IMR-90 (cell line): ENCODE data around the gene MT1A. TPM values are rescaled to one million over a fixed set of nuclear protein-coding genes. Genes with fewer than 3 reads are reported as not detected.
A peak's percentile ranks its signal among the peaks of the same experiment; 100 is the strongest.

Experiments used
- ATAC-seq: fragments of 200-7000 bp; cut with Tn5 transposase; 2 replicates; pipeline ENCODE4 v1.9.1; 2020; ENCODE audit warnings: low read depth, mild to moderate bottlenecking, moderate library complexity
- BruUV-seq: library from RNA; stranded (reverse); fragments of 400-500 nt; replicated peaks from 2 replicates; lab custom pipeline; 2021; lab: Mats Ljungman, UMichigan
- CTCF ChIA-PET: fragments of 300-600 bp; formaldehyde crosslinking; extraction: SDS; loops from one replicate; lab custom pipeline; 2021; ENCODE audit warnings: antibody characterized with exemption; lab: Yijun Ruan, JAX
- POLR2A ChIA-PET: fragments of 300-600 bp; sonication (Branson Sonifier 250); formaldehyde crosslinking; loops from one replicate; lab custom pipeline; 2022; ENCODE audit warnings: antibody characterized with exemption; ENCODE audit not compliant: unreplicated experiment; lab: Charles Lee
- DNase-seq: peaks from one replicate; pipeline ENCODE4 v3.0.0; 2013
- H2AFZ ChIP-seq: replicated peaks from 2 replicates; pipeline ENCODE3; 2013; ENCODE audit warnings: low read length, mild to moderate bottlenecking; ENCODE audit not compliant: poor library complexity
- H2AK5ac ChIP-seq: 2 replicates; pipeline ENCODE4 v1.6.1; 2013; ENCODE audit warnings: low read depth, low read length, inconsistent platforms
- H2AK9ac ChIP-seq: replicated peaks from 2 replicates; pipeline ENCODE3; 2013; ENCODE audit warnings: mild to moderate bottlenecking, low read depth, low read length, moderate library complexity; ENCODE audit not compliant: poor library complexity
- H2BK120ac ChIP-seq: 2 replicates; pipeline ENCODE4 v1.6.1; 2013; ENCODE audit warnings: low read depth, low read length, inconsistent platforms
- H2BK15ac ChIP-seq: 3 replicates; pipeline ENCODE4 v1.6.1; 2013; ENCODE audit warnings: low read depth, low read length, inconsistent platforms
- H2BK20ac ChIP-seq: 2 replicates; pipeline ENCODE4 v1.6.1; 2013; ENCODE audit warnings: low read depth, mild to moderate bottlenecking, inconsistent platforms, low read length, moderate library complexity
- H2BK5ac ChIP-seq: 2 replicates; pipeline ENCODE4 v1.6.1; 2013; ENCODE audit warnings: mild to moderate bottlenecking, low read depth, low read length, inconsistent platforms; ENCODE audit not compliant: poor library complexity, severe bottlenecking
- H3K14ac ChIP-seq: replicated peaks from 2 replicates; pipeline ENCODE4 v1.6.1; 2013; ENCODE audit warnings: low read depth, low read length, inconsistent platforms
- H3K18ac ChIP-seq: 2 replicates; pipeline ENCODE4 v1.6.1; 2013; ENCODE audit warnings: low read depth, low read length, control low read depth
- H3K23ac ChIP-seq: 2 replicates; pipeline ENCODE4 v1.6.1; 2013; ENCODE audit warnings: low read depth, low read length, inconsistent platforms
- H3K27ac ChIP-seq: 2 replicates; pipeline ENCODE4 v1.5.1; 2013; ENCODE audit warnings: mild to moderate bottlenecking, control low read depth, low read length; ENCODE audit not compliant: insufficient read depth
- H3K27me3 ChIP-seq: 2 replicates; pipeline ENCODE4 v1.6.1; 2013; ENCODE audit warnings: low read length; ENCODE audit not compliant: control insufficient read depth, insufficient read depth
- H3K36me3 ChIP-seq: 2 replicates; pipeline ENCODE4 v1.6.1; 2013; ENCODE audit warnings: low read length, mixed read lengths; ENCODE audit not compliant: control insufficient read depth, insufficient read depth
- H3K4ac ChIP-seq: 2 replicates; pipeline ENCODE4 v1.6.1; 2013; ENCODE audit warnings: low read depth, low read length, inconsistent platforms
- H3K4me1 ChIP-seq: 2 replicates; pipeline ENCODE4 v1.6.1; 2013; ENCODE audit warnings: low read length, mixed read lengths; ENCODE audit not compliant: control insufficient read depth, insufficient read depth
- H3K4me2 ChIP-seq: 2 replicates; pipeline ENCODE4 v1.6.1; 2013; ENCODE audit warnings: low read depth, mild to moderate bottlenecking, control low read depth, low read length, moderate library complexity
- H3K4me3 ChIP-seq: 2 replicates; pipeline ENCODE4 v1.5.1; 2013; ENCODE audit warnings: low read depth, mild to moderate bottlenecking, control low read depth, low read length, moderate library complexity; ENCODE audit not compliant: insufficient read depth
- H3K56ac ChIP-seq: 2 replicates; pipeline ENCODE4 v1.6.1; 2013; ENCODE audit warnings: low read length, inconsistent platforms; ENCODE audit not compliant: insufficient read depth; ENCODE audit errors: extremely low read depth
- H3K79me1 ChIP-seq, 2 experiments: 2 replicates each; pipeline ENCODE4 v1.6.1; 2013; ENCODE audit warnings: low read length in 2 of 2, inconsistent platforms in 1 of 2, low read depth in 1 of 2
- H3K9ac ChIP-seq: 2 replicates; pipeline ENCODE4 v1.6.1; 2013; ENCODE audit warnings: low read depth, low read length, control low read depth
- H3K9me1 ChIP-seq: 2 replicates; pipeline ENCODE4 v1.6.1; 2013; ENCODE audit warnings: low read length, inconsistent platforms; ENCODE audit not compliant: insufficient read depth
- H3K9me3 ChIP-seq: 2 replicates; pipeline ENCODE4 v1.6.1; 2013; ENCODE audit warnings: low read length; ENCODE audit not compliant: control insufficient read depth, insufficient read depth
- H4K20me1 ChIP-seq: 2 replicates; pipeline ENCODE4 v1.6.1; 2013; ENCODE audit warnings: low read length, inconsistent platforms; ENCODE audit not compliant: insufficient read depth
- H4K5ac ChIP-seq: 2 replicates; pipeline ENCODE4 v1.6.1; 2013; ENCODE audit warnings: mild to moderate bottlenecking, low read depth, low read length, control low read depth
- H4K8ac ChIP-seq, 2 experiments: 2 replicates each; pipeline ENCODE4 v1.6.1; 2013; ENCODE audit warnings: low read depth in 2 of 2, low read length in 2 of 2, control low read depth in 1 of 2, inconsistent platforms in 1 of 2
- H4K91ac ChIP-seq: 2 replicates; pipeline ENCODE4 v1.6.1; 2013; ENCODE audit warnings: low read depth, low read length, inconsistent platforms; ENCODE audit not compliant: insufficient read depth
- BHLHE40 ChIP-seq: fragments of 150-350 bp; IDR thresholded peaks from 2 replicates; pipeline ENCODE4 v1.6.1; 2016; ENCODE audit warnings: mild to moderate bottlenecking, low read depth, low read length
- CEBPB ChIP-seq: IDR thresholded peaks from 2 replicates; pipeline ENCODE4 v1.6.1; 2012; ENCODE audit warnings: low read depth, low read length, improper control_type of control experiment
- CHD1 ChIP-seq: IDR thresholded peaks from 2 replicates; pipeline ENCODE4 v1.6.1; 2012; ENCODE audit warnings: low read depth, low read length, improper control_type of control experiment
- FOS ChIP-seq: fragments of 150-350 bp; IDR thresholded peaks from 2 replicates; pipeline ENCODE4 v1.6.1; 2016; ENCODE audit warnings: low read depth, low read length
- MXI1 ChIP-seq: IDR thresholded peaks from 2 replicates; pipeline ENCODE4 v1.6.1; 2012; ENCODE audit warnings: low read depth, mild to moderate bottlenecking, low read length, moderate library complexity, borderline replicate concordance
- NFE2L2 ChIP-seq: fragments of 150-350 bp; IDR thresholded peaks from 2 replicates; pipeline ENCODE4 v1.6.1; 2016; ENCODE audit warnings: low read depth, mild to moderate bottlenecking, low read length
- POLR2A ChIP-seq: IDR thresholded peaks from 2 replicates; pipeline ENCODE4 v1.6.1; 2012; ENCODE audit warnings: mild to moderate bottlenecking, low read depth, low read length
- RAD21 ChIP-seq: IDR thresholded peaks from 2 replicates; pipeline ENCODE4 v1.6.1; 2012; ENCODE audit warnings: low read length, improper control_type of control experiment
- RCOR1 ChIP-seq: IDR thresholded peaks from 2 replicates; pipeline ENCODE4 v1.6.1; 2012; ENCODE audit warnings: mild to moderate bottlenecking, low read length, improper control_type of control experiment; ENCODE audit not compliant: insufficient replicate concordance
- RFX5 ChIP-seq: IDR thresholded peaks from 2 replicates; pipeline ENCODE4 v1.8.0; 2012; ENCODE audit warnings: low read depth, mild to moderate bottlenecking, low read length, moderate library complexity
- SMC3 ChIP-seq: fragments of 150-350 bp; IDR thresholded peaks from 2 replicates; pipeline ENCODE4 v1.6.1; 2016; ENCODE audit warnings: low read depth, mild to moderate bottlenecking, antibody characterized with exemption, low read length, moderate library complexity
- WGBS, 2 experiments: methylation state at CpG; one replicate each; pipeline versions ENCODE4 v1.1.5 to v1.1.7; 2013; ENCODE audit warnings: missing lambda C conversion rate in 2 of 2; ENCODE audit not compliant: insufficient read length in 1 of 2; ENCODE audit errors: extremely low coverage in 2 of 2; 5-methylcytosine and 5-hydroxymethylcytosine counted together
- dilution Hi-C: fragments of 300-500 bp; cut with HindIII; formaldehyde crosslinking; loops from one replicate; pipeline ENCODE4 v1.14.3; 2018; ENCODE audit warnings: low sequenced_read_pairs; ENCODE audit not compliant: unreplicated experiment
- in situ Hi-C: fragments of 300-500 bp; cut with MboI; formaldehyde crosslinking; loops from 3 replicates; pipeline ENCODE4 v1.14.3; 2019; ENCODE audit warnings: low sequenced_read_pairs, inconsistent platforms, mixed read lengths
- intact Hi-C: fragments of 100-400 bp; cut with micrococcal nuclease; formaldehyde crosslinking; loops from 2 replicates; pipeline ENCODE4 v1.10.0; 2022
- polyA plus RNA-seq, 3 experiments: library from polyadenylated mRNA; depleted of rRNA; stranded (reverse); fragments of >200 nt; gene quantifications; 2 replicates each; pipeline ENCODE4 v1.2.3, GENCODE V29; 2012; ENCODE audit warnings: low replicate concordance in 1 of 3
- total RNA-seq: library from RNA; depleted of rRNA; stranded (reverse); fragments of >200 nt; gene quantifications from 2 replicates; pipeline ENCODE4 v1.2.3, GENCODE V29; 2012
- TF ChIP-seq, protein P1 (sequence below): fragments of 150-350 bp; IDR thresholded peaks from 2 replicates; pipeline ENCODE4 v1.6.1; 2017; ENCODE audit warnings: mild to moderate bottlenecking, antibody characterized with exemption, low read length, low read depth

The MT1A gene
- total and polyA plus RNA-seq, 2 of the 4 experiments (the other 2 are of a cell fraction): 1.6 TPM; not detected in 1

- dilution Hi-C loops: no loop called here
- H3K9ac ChIP-seq: peak within 1 kb of the TSS; percentile 83
- H3K23ac ChIP-seq: peak within 1 kb of the TSS; percentile 99
- peak within 1 kb of the TSS; percentile 78 for H3K4me2 ChIP-seq
- H3K27ac ChIP-seq: peak within 1 kb of the TSS; percentile 99
- BruUV-seq: no TSS peak
- peak within 1 kb of the TSS; percentile 96 for H2BK20ac ChIP-seq
- ChIA-PET POLR2A (interaction anchor here (0.5 to 2.5 kb wide), 2 partner anchors 18 to 116 kb away, joined by 4 to 37 read pairs; partner anchors contain the start of gene MT1E), CTCF (interaction anchor here (0.7 kb wide), 1 partner anchor 94 kb away, joined by 5 read pairs; no protein-coding TSS in a partner anchor)
- H4K20me1 ChIP-seq: peaks cover 11% of the 10 kb centered on the region
- peak within 1 kb of the TSS; percentile 98 for H4K91ac ChIP-seq
- H2AFZ ChIP-seq: peak within 1 kb of the TSS; percentile 87
- H2BK5ac ChIP-seq: peak within 1 kb of the TSS; percentile 98
- peak within 1 kb of the TSS; percentile 97 for H2BK120ac ChIP-seq
- peak within 1 kb of the TSS; percentile 99 for H3K14ac ChIP-seq
- H3K18ac ChIP-seq: peak within 1 kb of the TSS; percentile 40
- peak within 1 kb of the TSS; percentile 92 for H3K56ac ChIP-seq
- H3K4me1 ChIP-seq: peaks cover 30% of the 10 kb centered on the region
- H3K4ac ChIP-seq: peak within 1 kb of the TSS; percentile 99
- peak within 1 kb of the TSS; percentile 96 to 98 for H4K8ac ChIP-seq
- H3K27me3 ChIP-seq: no peaks in the 10 kb centered on the region
- ATAC-seq: peak; percentile 59
- H2AK9ac ChIP-seq: peak within 1 kb of the TSS; percentile 95
- in situ Hi-C loops: no loop called here
- no peaks in the 10 kb centered on the region for H3K36me3 ChIP-seq
- intact Hi-C loops: loop anchor here (2.0 to 10.0 kb wide), 4 partner anchors 19 to 253 kb away; partner anchors contain the start of gene MT1X
- TF ChIP-seq RFX5: peak; percentile 76
- TF ChIP-seq FOS: peak; percentile 72; the same call in 1 of the 2 replicates
- TF ChIP-seq RAD21: no peak
- TF ChIP-seq CEBPB: no peak
- TF ChIP-seq MXI1: peak; percentile 94
- peak; percentile 7 for TF ChIP-seq RCOR1
- TF ChIP-seq POLR2A: peak; percentile 96
- TF ChIP-seq CHD1: no peak
- peak; percentile 65 for TF ChIP-seq BHLHE40
- TF ChIP-seq NFE2L2: no peak; the same call in 1 of the 2 replicates
- TF ChIP-seq, protein P1, sequence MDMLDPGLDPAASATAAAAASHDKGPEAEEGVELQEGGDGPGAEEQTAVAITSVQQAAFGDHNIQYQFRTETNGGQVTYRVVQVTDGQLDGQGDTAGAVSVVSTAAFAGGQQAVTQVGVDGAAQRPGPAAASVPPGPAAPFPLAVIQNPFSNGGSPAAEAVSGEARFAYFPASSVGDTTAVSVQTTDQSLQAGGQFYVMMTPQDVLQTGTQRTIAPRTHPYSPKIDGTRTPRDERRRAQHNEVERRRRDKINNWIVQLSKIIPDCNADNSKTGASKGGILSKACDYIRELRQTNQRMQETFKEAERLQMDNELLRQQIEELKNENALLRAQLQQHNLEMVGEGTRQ: no peak; the same call in 1 of the 2 replicates
- TF ChIP-seq SMC3: no peak; the same call in 1 of the 2 replicates
- H3K4me3 ChIP-seq: peak within 1 kb of the TSS; percentile 72
- peak within 1 kb of the TSS; percentile 97 for H2BK15ac ChIP-seq
- peaks cover 22% of the 10 kb centered on the region for H3K9me1 ChIP-seq
- DNase-seq: peak; percentile 97
- no peaks in the 10 kb centered on the region for H3K9me3 ChIP-seq
- peaks cover under 1 to 44% of the 10 kb centered on the region in 2 experiments; a peak in 3 of 4 replicates for H3K79me1 ChIP-seq
- WGBS, 2 experiments: 1% methylated on average over 17 of the region's 62 CpGs; no CpG with 5 or more reads in 1 of the 2 experiments
- peak within 1 kb of the TSS; percentile 97 for H2AK5ac ChIP-seq
- H4K5ac ChIP-seq: peak within 1 kb of the TSS; percentile 97
Measured at GRCh38 chr16:56608043-56608875, 30.2 kb upstream of the MT1A start, which contains the start of gene MT2A. TSS of gene MT2A (plus strand) at chr16:56608584. CDS start at chr16:56608656, 72 bp downstream.
